GM18502 (cell line): ENCODE results near the gene CACNA1C.

ENCODE experiments used
- ATAC-seq: cut with Tn5 transposase; IDR thresholded peaks from one replicate; pipeline ENCODE4 v1.9.1; 2021; ENCODE audit warnings: mild to moderate bottlenecking; ENCODE audit not compliant: unreplicated experiment, poor library complexity

Gene CACNA1C

GRCh38 chr12:2165021-2165420 is 112.2 kb downstream of the CACNA1C start:
- no peak for ATAC-seq

GRCh38 chr12:2165927-2166326 is 113.1 kb downstream of the CACNA1C start:
- ATAC-seq: no peak

- no peak for ATAC-seq
These were observed 113.9 kb downstream of the CACNA1C start for GRCh38 chr12:2166696-2167095.

- ATAC-seq: no peak
These were observed 114.4 kb downstream of the CACNA1C start for GRCh38 chr12:2167231-2167630.

- no peak for ATAC-seq
These were observed 116.0 kb downstream of the CACNA1C start for GRCh38 chr12:2168808-2169207.

GRCh38 chr12:2169489-2169888 is 116.7 kb downstream of the CACNA1C start:
- ATAC-seq: no peak

GRCh38 chr12:2169940-2170339 is 117.2 kb downstream of the CACNA1C start:
- no peak for ATAC-seq

- ATAC-seq: no peak
These were observed 117.6 kb downstream of the CACNA1C start for GRCh38 chr12:2170376-2170775.

GRCh38 chr12:2171672-2172426 is 119.1 kb downstream of the CACNA1C start:
- ATAC-seq: no peak

GRCh38 chr12:2172491-2173214 is 119.9 kb downstream of the CACNA1C start:
- ATAC-seq: no peak

GRCh38 chr12:2173971-2174370 is 121.2 kb downstream of the CACNA1C start:
- ATAC-seq: no peak

- no peak for ATAC-seq
These were observed 124.2 kb downstream of the CACNA1C start for GRCh38 chr12:2177003-2177402.

- ATAC-seq: no peak
These were observed 125.0 kb downstream of the CACNA1C start for GRCh38 chr12:2177751-2178150.

- no peak for ATAC-seq
These were observed 126.3 kb downstream of the CACNA1C start for GRCh38 chr12:2179058-2179457.

GRCh38 chr12:2179953-2180736 is 127.4 kb downstream of the CACNA1C start:
- ATAC-seq: no peak

- ATAC-seq: no peak
These were observed 127.9 kb downstream of the CACNA1C start for GRCh38 chr12:2180737-2181082.

- ATAC-seq: no peak
These were observed 131.1 kb downstream of the CACNA1C start for GRCh38 chr12:2183556-2184541.

- ATAC-seq: no peak
These were observed 133.1 kb downstream of the CACNA1C start for GRCh38 chr12:2185751-2186341.

- no peak for ATAC-seq
These were observed 134.6 kb downstream of the CACNA1C start for GRCh38 chr12:2187195-2187945.
